ENCODE results near the gene LINC00237.

LINC00237 gene

DNA sequence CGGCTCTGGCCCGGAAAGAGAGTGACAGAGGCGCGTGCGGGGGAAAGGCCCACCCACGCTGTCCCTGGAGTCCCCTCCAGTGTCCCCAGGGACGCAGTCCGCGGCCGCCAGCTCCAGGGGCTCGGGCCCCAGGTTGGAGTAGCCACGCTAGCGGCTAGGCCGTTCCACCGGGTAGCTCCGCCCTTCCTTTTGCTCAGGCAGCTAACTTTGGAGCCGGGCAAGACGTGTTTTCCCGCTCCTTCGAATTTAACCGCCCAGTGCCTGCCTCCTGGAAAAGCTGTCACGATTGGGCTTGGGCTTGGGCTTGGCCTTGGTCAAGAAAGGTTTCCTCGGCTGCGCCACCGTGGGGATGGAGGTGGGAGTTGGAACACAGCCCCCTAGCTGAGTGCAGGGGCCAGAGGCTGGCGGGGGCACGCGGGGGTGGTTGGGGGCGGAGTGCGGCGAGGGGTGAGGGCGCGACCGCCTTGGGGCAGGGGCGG, 4.7 kb downstream of the LINC00237 start:
- no peaks in the 10 kb centered on the region for H3K36me3 ChIP-seq
- H3K4me3 ChIP-seq (ENCODE audit: low read depth, low read length): peak overlapping the region; percentile 45
- H3K9me3 ChIP-seq (ENCODE audit: severe bottlenecking): peaks cover 6% of the 10 kb centered on the region
- DNase-seq: no peak
- peaks cover 88% of the 10 kb centered on the region for H3K27me3 ChIP-seq (ENCODE audit: insufficient read depth, low read depth, severe bottlenecking)
- no peak overlapping the region for H3K27ac ChIP-seq
- TF ChIP-seq CTCF (IDR thresholded peaks at IDR 0.05; ENCODE audit: low read depth, low read length): no peak

DNA sequence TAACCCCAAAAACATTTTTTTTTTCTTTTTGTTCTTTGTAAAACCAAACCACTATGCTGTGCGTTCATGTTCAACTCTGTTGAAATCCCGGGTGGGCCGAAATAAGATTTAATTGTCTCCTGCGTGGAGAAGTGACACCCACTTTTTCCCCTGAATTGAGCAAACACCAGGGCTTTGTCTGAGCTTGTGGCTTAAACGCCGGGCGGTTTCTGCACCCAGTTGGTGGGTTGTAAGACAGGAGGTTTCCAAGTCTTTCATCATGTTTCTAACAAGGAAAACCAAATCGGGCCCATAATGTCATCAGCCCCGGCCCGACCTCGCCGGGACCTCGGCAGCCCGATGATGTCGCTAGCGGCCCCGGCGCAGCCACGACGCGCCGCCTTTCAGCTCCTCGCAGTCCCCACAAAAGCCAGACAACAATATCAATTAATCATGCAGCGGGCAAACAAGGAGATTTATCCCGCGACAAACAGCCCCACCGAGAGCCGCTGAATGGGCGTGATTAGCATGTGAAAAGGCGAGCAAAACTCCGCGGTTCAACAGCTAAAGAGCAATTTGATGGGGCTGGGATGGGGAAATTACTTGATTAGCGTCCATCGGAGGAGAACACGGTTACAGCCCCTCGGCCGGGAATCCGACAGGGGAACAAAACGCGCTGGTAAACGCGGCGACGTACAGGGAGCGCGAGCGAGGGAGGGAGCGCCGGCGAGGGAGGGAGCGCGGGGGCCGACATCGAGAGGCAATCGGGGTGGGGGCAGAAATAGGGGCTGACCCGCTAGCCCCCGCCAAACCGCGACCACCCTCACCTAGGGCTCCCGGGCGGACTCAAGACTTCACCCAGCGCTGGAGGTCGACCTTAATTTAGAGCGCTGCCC, 5.3 kb downstream of the LINC00237 start:
- DNase-seq: no peak
- Histone ChIP-seq H3K27me3 (ENCODE audit: insufficient read depth, low read depth, severe bottlenecking) (peaks cover 88% of the 10 kb centered on the region), H3K9me3 (ENCODE audit: severe bottlenecking) (peaks cover 9% of the 10 kb centered on the region), H3K27ac (no peak overlapping the region), H3K36me3 (no peaks in the 10 kb centered on the region), H3K4me3 (ENCODE audit: low read depth, low read length) (peak overlapping the region; percentile 45)
- no peak for TF ChIP-seq CTCF (IDR thresholded peaks at IDR 0.05; ENCODE audit: low read depth, low read length)

GRCh38 chr20:21099751-21100577, 6.2 kb downstream of the LINC00237 start:
- H3K4me3 ChIP-seq (ENCODE audit: low read depth, low read length): peak overlapping the region; percentile 45
- H3K27ac ChIP-seq: no peak overlapping the region
- peaks cover 88% of the 10 kb centered on the region for H3K27me3 ChIP-seq (ENCODE audit: insufficient read depth, low read depth, severe bottlenecking)
- H3K36me3 ChIP-seq: no peaks in the 10 kb centered on the region
- peaks cover 9% of the 10 kb centered on the region for H3K9me3 ChIP-seq (ENCODE audit: severe bottlenecking)
- no peak for DNase-seq
- no peak for TF ChIP-seq CTCF (IDR thresholded peaks at IDR 0.05; ENCODE audit: low read depth, low read length)

GRCh38 chr20:21096321-21097043, 9.7 kb downstream of the LINC00237 start:
- Histone ChIP-seq H3K27ac (no peak overlapping the region), H3K4me3 (ENCODE audit: low read depth, low read length) (no peak overlapping the region), H3K9me3 (ENCODE audit: severe bottlenecking) (peaks cover 3% of the 10 kb centered on the region), H3K27me3 (ENCODE audit: insufficient read depth, low read depth, severe bottlenecking) (peaks cover 94% of the 10 kb centered on the region), H3K36me3 (no peaks in the 10 kb centered on the region)
- no peak for TF ChIP-seq CTCF (IDR thresholded peaks at IDR 0.05; ENCODE audit: low read depth, low read length)
- no peak for DNase-seq

DNA sequence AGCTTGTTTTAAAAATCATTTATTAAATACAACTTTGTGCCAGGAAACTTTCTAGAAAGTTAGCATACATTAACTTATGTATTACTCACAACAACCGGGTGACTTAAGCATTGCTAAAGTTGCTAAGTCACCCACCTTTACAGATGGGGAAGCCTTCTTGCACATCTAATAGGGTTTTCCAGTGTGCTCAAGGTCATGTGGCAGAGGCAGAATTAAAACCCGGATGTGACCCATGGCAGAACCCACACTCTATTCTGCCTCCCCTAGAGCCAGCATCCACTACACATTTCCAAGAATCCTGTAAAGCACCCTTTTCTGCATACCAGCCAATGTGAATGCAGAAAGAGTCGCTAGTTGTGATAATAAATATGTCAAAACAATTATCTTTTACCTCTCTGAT, 13.4 kb downstream of the LINC00237 start:
- H3K4me3 ChIP-seq (ENCODE audit: low read depth, low read length): no peak overlapping the region
- DNase-seq: no peak
- H3K27ac ChIP-seq: no peak overlapping the region
- peaks cover 3% of the 10 kb centered on the region for H3K9me3 ChIP-seq (ENCODE audit: severe bottlenecking)
- peaks cover 89% of the 10 kb centered on the region for H3K27me3 ChIP-seq (ENCODE audit: insufficient read depth, low read depth, severe bottlenecking)
- TF ChIP-seq CTCF (IDR thresholded peaks at IDR 0.05; ENCODE audit: low read depth, low read length): no peak
- no peaks in the 10 kb centered on the region for H3K36me3 ChIP-seq
